HG02973 (cell line): ENCODE data around the gene CELF4.

Experiments
- ATAC-seq: cut with Tn5 transposase; IDR thresholded peaks from one replicate; pipeline ENCODE4 v1.9.1; 2021; ENCODE audit warnings: moderate library complexity; ENCODE audit not compliant: unreplicated experiment

Gene CELF4

DNA sequence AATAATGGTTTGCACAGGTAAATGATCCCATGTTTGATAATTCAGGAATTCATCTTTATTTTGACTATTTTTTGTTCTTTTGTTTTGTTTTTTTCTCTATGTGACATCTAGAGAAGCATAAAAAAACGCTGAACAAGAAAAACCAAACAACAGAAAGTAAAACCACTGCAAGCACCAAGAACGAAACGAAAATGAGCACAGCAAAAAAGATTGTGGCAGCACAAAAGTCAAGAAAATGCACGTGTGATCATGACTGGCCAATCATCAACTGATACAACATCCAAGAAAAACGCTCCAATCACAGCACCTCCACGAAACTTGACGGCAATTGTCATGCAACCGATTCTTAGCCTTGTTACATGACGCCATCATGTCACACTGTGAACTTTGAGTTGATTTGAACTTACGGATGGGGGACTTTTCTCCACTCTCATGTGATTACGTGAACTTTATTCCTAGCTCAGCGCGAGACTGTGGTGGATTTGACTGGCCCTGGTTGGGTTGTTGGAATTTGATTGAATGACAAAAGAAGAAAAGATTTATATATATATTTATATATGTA, 318.7 kb downstream of the CELF4 start:
- ATAC-seq: no peak

DNA sequence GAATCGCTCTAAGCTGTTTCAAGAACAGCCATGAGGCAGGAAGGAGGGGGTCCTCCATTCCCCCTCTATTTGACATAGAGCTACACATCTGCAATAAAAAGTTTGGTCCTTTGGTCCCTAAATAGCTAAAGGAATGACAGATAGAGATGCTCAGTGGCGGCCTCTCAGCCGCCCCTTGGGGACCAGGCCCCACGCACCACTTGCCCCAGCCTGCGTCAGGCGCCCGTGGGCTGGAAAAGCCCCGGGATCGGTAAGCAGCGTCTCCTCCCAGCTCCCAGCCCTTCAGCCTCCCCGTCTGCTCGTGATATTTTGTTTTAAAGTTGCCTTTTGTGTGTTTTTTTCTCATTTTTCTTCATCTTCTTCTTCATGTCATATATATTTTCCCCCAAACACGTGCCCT, 321.0 kb downstream of the CELF4 start:
- no peak for ATAC-seq

DNA sequence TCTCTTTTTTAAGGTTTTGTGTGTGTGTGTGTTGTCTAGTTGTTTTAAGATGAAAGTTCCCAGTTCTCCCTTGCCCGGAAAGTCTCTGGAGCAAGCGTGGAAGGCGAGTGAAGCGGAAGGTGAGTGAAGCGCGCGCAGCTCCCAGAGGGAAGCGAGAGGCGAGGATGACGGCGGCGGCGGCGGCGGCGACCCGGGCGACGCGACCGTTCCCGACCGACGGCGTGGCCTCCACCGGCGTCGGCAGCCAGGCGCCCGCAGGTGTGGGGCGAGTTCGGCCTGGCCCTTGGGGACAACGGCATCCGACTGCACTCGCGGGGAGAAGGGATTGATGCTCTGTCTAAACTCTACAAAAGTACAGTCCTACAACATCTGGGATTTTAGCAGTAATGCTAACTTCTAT, 321.9 kb downstream of the CELF4 start:
- no peak for ATAC-seq

DNA sequence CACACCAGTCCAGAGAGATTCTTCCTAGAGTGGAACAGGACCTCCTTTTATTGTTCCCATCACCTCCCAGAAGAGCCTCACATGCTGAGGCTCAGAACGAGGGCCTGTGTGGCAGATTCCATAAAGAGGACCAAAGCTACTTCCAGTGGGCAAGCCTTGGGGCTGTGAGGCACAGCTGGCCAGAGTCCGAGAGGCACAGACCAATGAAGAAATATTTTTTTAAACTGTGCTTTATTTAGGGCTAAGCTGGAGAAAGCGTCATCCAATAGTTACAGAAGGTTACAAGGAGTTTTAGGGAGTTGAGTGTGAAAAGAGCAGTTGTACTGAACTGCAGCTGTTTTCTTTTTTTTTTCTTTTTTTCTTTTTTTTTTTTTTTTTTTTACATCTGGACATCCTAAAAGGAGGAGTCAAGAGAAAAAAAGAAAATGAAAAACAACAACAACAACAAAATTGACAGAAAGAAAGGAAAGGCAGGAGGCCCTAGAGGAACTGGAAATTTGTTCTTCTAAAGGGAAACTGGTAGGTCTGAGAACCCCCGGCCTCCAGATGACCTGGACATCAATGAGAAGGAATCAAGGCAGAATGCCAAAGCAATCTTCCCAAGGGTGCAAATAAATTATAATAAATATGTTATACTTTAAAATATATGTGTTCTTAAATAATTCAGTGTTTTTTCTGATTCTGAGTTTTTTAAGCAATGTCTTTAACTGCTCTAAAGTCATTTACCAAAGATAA, 322.6 kb downstream of the CELF4 start:
- no peak for ATAC-seq

- no peak for ATAC-seq
Observed at GRCh38 chr18:37242091-37242490, 323.5 kb downstream of the CELF4 start.

DNA sequence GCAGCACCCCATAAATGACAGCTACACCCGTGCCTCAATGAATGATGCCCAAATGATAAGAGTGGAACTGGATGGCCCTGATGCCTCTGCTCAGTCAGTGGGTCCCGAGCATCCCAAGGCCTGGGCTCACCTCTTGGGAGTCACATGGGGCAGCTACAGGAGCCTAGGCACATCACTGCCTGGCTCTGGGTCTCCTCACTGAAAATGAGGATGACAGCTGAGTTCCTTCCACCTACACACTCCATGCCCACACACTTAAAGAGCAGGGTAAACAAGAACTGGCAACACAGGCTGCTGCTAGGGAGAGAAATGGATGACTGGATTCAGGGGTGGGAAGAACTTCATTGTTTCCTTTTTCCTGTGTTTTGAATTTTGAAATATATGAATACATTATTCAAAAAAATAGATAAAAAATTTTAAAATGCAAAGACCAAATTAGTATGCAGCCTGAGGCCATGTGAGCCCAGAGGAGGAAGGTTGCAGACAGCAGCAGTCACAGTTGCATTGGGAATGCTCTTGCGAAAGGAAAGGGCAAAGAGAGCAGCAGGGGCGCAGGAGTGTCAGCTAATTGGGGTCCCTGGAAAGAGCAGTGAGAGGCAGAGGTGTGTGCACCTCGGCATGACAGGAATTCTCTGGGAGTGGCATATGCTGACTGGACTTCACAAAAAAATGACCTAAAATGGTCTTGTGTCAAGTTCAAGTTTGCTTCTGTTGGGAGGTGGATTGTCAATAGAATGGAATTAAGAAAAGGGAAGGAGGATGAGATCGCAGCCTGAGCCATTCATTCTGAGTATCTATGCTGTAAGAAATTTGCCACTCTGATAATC, 327.1 kb downstream of the CELF4 start:
- ATAC-seq: no peak

DNA sequence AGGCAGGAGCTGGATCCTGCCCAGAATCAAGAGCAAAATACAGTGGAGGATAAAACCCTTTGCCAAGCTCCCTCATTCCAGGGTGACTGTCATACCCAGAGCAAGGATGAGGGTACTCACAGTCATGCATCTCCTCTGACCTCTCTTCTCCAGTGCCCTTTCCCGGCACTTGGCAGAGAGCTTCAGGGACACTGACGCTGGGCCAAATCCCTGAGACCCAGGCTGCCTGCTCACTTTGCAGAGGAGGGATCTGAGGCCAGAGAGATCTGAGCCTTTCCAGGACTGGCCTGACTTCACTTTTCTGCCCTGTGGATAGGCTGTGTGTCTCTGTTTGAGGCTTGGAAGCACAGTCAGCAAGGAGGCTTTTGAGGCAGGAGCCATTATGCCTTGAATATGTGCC, 330.0 kb downstream of the CELF4 start:
- no peak for ATAC-seq

GRCh38 chr18:37231251-37231650, 334.3 kb downstream of the CELF4 start:
- no peak for ATAC-seq

- ATAC-seq: no peak
Observed at GRCh38 chr18:37230768-37231167, 334.8 kb downstream of the CELF4 start.

DNA sequence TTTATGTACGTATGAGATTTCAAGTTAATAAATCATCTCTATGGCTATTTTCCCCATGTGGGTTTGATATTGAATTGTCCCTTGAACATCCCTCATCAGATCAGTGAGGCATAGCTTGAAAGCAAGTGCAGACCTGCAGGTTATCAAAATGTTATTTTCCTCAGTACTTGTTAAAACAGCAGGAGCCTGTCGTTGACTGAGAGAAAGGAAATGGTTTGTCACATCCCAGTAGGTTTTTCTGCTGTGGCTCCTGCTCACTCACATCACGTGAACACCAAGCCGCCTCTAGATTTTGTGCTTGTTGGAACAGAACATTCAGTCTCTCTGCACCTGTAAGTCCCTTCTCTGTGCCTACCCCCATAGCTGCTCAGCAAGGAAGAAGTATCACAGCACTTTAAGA, 340.3 kb downstream of the CELF4 start:
- ATAC-seq: no peak

- ATAC-seq: no peak
Observed at GRCh38 chr18:37222999-37223378, 342.6 kb downstream of the CELF4 start.

DNA sequence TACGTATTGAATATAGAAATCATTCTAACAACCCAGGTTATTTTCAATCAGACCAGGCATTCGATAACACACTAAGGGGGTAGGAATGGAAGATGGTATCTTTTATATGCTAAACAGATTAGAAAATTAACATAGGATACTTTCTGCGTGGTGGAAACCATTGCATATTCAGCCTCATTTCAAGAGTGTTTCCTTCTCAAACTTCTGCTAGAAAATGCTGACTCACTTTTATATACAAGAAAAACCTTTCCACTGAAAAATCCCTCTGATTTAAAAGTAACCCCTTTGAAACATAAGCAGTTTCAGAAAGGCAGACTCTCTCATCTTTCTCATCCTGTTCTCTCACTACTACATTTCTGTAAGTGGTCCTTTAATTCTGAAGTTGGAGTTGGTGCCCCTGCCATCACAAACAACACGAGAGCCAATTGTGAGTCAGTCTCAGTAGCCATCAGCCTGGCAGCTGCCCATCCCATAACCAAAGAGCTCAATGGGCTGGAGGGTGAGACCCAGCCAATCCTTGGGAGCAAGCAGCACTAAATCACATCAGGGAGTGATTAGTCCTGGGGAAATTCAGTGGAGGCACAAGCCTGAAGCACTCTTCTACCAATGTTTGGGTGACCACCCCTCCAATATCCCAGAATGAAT, 343.1 kb downstream of the CELF4 start:
- no peak for ATAC-seq

- ATAC-seq: no peak
Observed at GRCh38 chr18:37219257-37219656, 346.3 kb downstream of the CELF4 start.

- no peak for ATAC-seq
Observed at GRCh38 chr18:37218022-37218590, 347.5 kb downstream of the CELF4 start.

GRCh38 chr18:37210781-37211180, 354.8 kb downstream of the CELF4 start:
- no peak for ATAC-seq

- ATAC-seq: no peak
Observed at GRCh38 chr18:37207343-37207742, 358.3 kb downstream of the CELF4 start.

- no peak for ATAC-seq
Observed at GRCh38 chr18:37199741-37200140, 365.9 kb downstream of the CELF4 start.
